Lung (tissue), 12 donors: Measurements from ENCODE around the gene STAT3. TPM values are rescaled to one million over a fixed set of nuclear protein-coding genes. Genes with fewer than 3 reads are reported as not detected.

Experiments used
- ATAC-seq: fragments of 200-7000 bp; cut with Tn5 transposase; one replicate; pipeline ENCODE4 v1.9.1; 2020; ENCODE audit warnings: moderate number of reproducible peaks; ENCODE audit not compliant: insufficient read depth, low FRiP score
- DNase-seq, 3 donors: peaks; one replicate each; pipeline ENCODE4 v3.0.0-alpha.2; 2013 to 2017
- H3K27ac ChIP-seq, 2 donors: one replicate each; pipeline ENCODE4 v1.5.1; 2013; ENCODE audit warnings: mild to moderate bottlenecking in 2 of 2, moderate library complexity in 2 of 2, control low read depth in 1 of 2, inconsistent platforms in 1 of 2, low read depth in 1 of 2, low read length in 1 of 2
- H3K27me3 ChIP-seq, 3 donors: one replicate each; pipeline ENCODE4 v1.5.1; 2013; ENCODE audit warnings: low read length in 2 of 3; ENCODE audit not compliant: control insufficient read depth in 3 of 3, insufficient read depth in 3 of 3
- H3K36me3 ChIP-seq, 4 donors: one replicate each; pipeline ENCODE4 v1.5.1; 2013; ENCODE audit warnings: low read length in 4 of 4, mild to moderate bottlenecking in 1 of 4, moderate library complexity in 1 of 4; ENCODE audit not compliant: control insufficient read depth in 4 of 4, insufficient read depth in 4 of 4
- H3K4me1 ChIP-seq, 5 donors: one replicate each; pipeline ENCODE4 v1.5.1; 2013; ENCODE audit warnings: low read length in 5 of 5, mild to moderate bottlenecking in 2 of 5, moderate library complexity in 1 of 5; ENCODE audit not compliant: control insufficient read depth in 5 of 5, insufficient read depth in 5 of 5
- H3K4me3 ChIP-seq: one replicate; pipeline ENCODE4 v1.5.1; 2013; ENCODE audit warnings: mild to moderate bottlenecking, control low read depth, moderate library complexity
- H3K9ac ChIP-seq, 2 donors: one replicate each; pipeline ENCODE4 v1.5.1; 2013; ENCODE audit warnings: low read length in 2 of 2, control low read depth in 1 of 2; ENCODE audit not compliant: insufficient read depth in 1 of 2
- H3K9me3 ChIP-seq, 4 donors: one replicate each; pipeline ENCODE4 v1.5.1; 2013; ENCODE audit warnings: low read length in 3 of 4, mild to moderate bottlenecking in 1 of 4, moderate library complexity in 1 of 4; ENCODE audit not compliant: control insufficient read depth in 4 of 4, insufficient read depth in 3 of 4
- WGBS, 2 donors: extraction: QIAGEN DNeasy Blood & Tissue Kit; methylation state at CpG; one replicate each; pipeline ENCODE4 v1.1.7; 2013; 5-methylcytosine and 5-hydroxymethylcytosine counted together
- polyA plus RNA-seq, 2 donors: library from polyadenylated mRNA; stranded (reverse); fragments of 200-250 nt; gene quantifications; one replicate each; pipeline ENCODE4 v1.2.1, GENCODE V29; 2013
- total RNA-seq, 2 donors: library from RNA; depleted of rRNA in 1 of 2; stranded (reverse); fragments of >200 nt in 1 of 2; gene quantifications; one replicate each; pipeline ENCODE4 v1.2.1, GENCODE V29; 2014 to 2021
- TF ChIP-seq, protein P1 (sequence below): IDR thresholded peaks from 2 replicates; pipeline ENCODE4 v1.5.1; 2012; ENCODE audit warnings: mild to moderate bottlenecking; ENCODE audit errors: control extremely low read depth, extremely low read depth
- donor health status: control.
- donor health status: control.
- donor health status: Bipolar disorder and iron deficiency.
- donor health status: healthy.
- donor health status: DM: yes; HTN: yes; CAD: no.

STAT3 gene
- total and polyA plus RNA-seq, 4 donors = 69.9 to 297 (median 239) TPM

DNA sequence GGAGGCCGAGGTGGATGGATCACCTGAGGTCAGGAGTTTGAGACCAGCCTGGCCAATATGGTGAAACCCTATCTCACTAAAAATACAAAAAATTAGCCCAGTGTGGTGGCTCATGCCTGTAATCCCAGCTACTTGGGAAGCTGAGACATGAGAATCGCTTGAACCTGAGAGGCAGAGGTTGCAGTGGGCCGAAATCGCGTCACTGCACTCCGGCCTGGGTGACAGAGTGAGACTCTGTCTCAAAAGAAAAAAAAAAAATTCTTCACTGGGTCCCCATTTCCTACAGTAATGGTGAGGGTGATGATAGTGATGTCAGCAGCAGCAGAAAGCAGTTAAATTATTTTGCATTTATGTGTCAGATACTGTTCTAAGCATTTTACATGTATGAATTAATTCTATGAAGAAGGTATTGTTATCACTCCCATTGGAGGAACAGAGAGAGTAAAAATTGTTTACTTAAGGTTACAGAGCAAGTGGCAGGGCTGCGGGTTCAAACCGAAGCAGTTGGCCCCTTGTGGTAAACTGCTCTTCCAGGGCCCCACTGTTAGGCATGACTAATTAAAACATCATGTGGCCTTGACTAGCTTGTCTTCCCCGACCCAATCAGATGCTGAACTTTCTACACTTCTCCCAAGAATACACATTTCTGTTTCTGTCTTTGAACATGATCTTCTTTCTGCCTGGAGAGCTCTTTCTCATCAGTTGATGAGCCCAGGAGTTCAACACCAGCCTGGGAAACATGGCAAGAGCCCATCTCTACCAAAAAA is 45.8 kb downstream of the STAT3 start:
- H3K27ac ChIP-seq = no peak overlapping the region
- H3K36me3 ChIP-seq = peaks cover 26 to 43% (median 42%) of the 10 kb centered on the region in 4 donors
- H3K27me3 ChIP-seq = no peaks in the 10 kb centered on the region
- H3K9ac ChIP-seq = peak overlapping the region in 1 of 2 donors; percentile 13
- TF ChIP-seq, protein P1, sequence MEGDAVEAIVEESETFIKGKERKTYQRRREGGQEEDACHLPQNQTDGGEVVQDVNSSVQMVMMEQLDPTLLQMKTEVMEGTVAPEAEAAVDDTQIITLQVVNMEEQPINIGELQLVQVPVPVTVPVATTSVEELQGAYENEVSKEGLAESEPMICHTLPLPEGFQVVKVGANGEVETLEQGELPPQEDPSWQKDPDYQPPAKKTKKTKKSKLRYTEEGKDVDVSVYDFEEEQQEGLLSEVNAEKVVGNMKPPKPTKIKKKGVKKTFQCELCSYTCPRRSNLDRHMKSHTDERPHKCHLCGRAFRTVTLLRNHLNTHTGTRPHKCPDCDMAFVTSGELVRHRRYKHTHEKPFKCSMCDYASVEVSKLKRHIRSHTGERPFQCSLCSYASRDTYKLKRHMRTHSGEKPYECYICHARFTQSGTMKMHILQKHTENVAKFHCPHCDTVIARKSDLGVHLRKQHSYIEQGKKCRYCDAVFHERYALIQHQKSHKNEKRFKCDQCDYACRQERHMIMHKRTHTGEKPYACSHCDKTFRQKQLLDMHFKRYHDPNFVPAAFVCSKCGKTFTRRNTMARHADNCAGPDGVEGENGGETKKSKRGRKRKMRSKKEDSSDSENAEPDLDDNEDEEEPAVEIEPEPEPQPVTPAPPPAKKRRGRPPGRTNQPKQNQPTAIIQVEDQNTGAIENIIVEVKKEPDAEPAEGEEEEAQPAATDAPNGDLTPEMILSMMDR = no peak
- peaks cover 0 to 8% (median 0%) of the 10 kb centered on the region in 5 donors for H3K4me1 ChIP-seq
- no peak overlapping the region for H3K4me3 ChIP-seq
- ATAC-seq (no peak), DNase-seq (no peak)
- no peaks in the 10 kb centered on the region for H3K9me3 ChIP-seq
- WGBS, 2 donors = 78 to 79% methylated on average over 9 of the region's 9 CpGs

DNA sequence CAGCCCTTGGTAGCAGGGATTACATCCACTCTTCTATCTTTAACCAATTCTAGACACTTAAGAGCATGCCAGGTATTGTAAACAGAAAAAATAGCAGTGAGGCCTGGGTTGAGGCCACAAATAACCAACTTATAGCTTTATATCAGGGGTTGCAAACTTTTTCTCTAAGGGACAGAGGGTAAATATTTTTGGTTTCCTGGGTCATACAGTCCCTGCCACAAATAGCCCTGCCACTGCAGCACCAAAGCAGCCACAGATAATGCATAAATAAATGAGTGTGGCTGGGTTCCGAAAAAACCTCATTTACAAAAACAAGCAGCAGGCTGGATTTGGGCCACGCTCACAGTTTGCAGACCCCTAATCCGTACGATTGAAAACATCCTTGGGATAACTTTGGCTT is 46.7 kb downstream of the STAT3 start:
- Histone ChIP-seq H3K27me3 (no peaks in the 10 kb centered on the region), H3K9ac (no peak overlapping the region), H3K4me1 (peaks cover 0 to 5% (median 0%) of the 10 kb centered on the region in 5 donors), H3K27ac (no peak overlapping the region), H3K9me3 (no peaks in the 10 kb centered on the region), H3K4me3 (no peak overlapping the region), H3K36me3 (peaks cover 26 to 49% (median 43%) of the 10 kb centered on the region in 4 donors)
- ATAC-seq (no peak), DNase-seq (no peak)
- TF ChIP-seq, protein P1 = no peak
- 84 to 93% methylated on average over 4 of the region's 4 CpGs for WGBS, 2 donors

DNA sequence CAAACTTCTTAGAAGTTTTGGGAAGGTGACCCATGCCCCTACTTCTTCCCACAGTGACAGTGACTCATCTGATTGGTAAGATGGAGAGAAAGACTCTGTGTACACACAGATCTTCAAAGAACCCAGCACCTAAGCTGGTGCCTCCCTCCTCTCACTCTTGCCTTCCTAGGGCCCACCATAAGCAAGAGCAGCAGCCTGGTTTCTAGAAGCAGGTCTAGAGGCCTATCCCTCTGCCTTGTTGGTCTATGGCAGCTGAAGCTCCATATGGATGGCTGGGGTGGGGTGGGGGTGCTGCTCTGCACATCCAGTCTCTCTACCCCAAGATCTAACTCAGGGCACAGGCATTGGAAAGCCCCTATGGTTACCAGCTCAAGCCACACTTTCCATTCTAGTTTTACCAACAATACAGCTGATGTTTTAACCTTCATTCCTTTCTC is 47.5 kb downstream of the STAT3 start:
- Histone ChIP-seq H3K9ac (no peak overlapping the region), H3K9me3 (no peaks in the 10 kb centered on the region), H3K27me3 (no peaks in the 10 kb centered on the region), H3K27ac (peak overlapping the region in 1 of 2 donors; percentile 32), H3K36me3 (peaks cover 23 to 48% (median 43%) of the 10 kb centered on the region in 4 donors), H3K4me3 (no peak overlapping the region), H3K4me1 (peaks cover 0 to 5% (median 0%) of the 10 kb centered on the region in 5 donors)
- DNase-seq = no peak
- ATAC-seq = no peak
- TF ChIP-seq, protein P1 = no peak

DNA sequence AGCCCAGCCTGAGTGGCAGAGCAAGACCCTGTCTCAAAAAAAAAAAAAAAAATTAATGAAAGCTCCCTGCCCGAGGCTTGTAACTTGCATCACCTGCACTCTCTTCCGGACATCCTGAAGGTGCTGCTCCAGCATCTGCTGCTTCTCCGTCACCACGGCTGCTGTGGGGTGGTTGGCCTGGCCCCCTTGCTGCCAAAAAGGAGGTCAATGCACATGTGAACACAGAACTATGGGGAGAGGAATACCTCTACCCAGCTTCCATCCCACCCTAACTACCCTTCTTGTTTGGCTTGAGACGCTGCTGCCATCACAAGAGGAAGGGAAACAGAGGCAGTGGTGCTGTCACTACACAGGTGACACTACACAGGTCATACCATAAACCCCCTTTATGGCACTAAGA is 49.0 kb downstream of the STAT3 start:
- DNase-seq (no peak), ATAC-seq (no peak)
- Histone ChIP-seq H3K36me3 (peaks cover 23 to 50% (median 45%) of the 10 kb centered on the region in 4 donors), H3K27ac (no peak overlapping the region), H3K4me3 (no peak overlapping the region), H3K4me1 (peaks cover 0 to 5% (median 0%) of the 10 kb centered on the region in 5 donors), H3K27me3 (no peaks in the 10 kb centered on the region), H3K9me3 (no peaks in the 10 kb centered on the region), H3K9ac (no peak overlapping the region)
- 87 to 91% methylated on average over 5 of the region's 5 CpGs for WGBS, 2 donors
- TF ChIP-seq, protein P1 = no peak
